Neuronal stem cell (in vitro differentiated cells): ENCODE data around the gene KLHDC4.

Experiments used
- DNase-seq: peaks from one replicate; pipeline ENCODE4 v3.0.0-alpha.2; 2013; ENCODE audit warnings: low spot score
- H2AFZ ChIP-seq: one replicate; pipeline ENCODE4 v1.6.1; 2013; ENCODE audit warnings: mild to moderate bottlenecking, low read length, inconsistent platforms
- H2AK5ac ChIP-seq: 2 replicates; pipeline ENCODE4 v1.6.1; 2013; ENCODE audit warnings: low read depth, mild to moderate bottlenecking, inconsistent platforms, low read length, moderate library complexity, mixed read lengths
- H2BK120ac ChIP-seq: 2 replicates; pipeline ENCODE4 v1.6.1; 2013; ENCODE audit warnings: low read depth, mild to moderate bottlenecking, inconsistent platforms, low read length, moderate library complexity, mixed read lengths
- H2BK12ac ChIP-seq: one replicate; pipeline ENCODE4 v1.6.1; 2013; ENCODE audit warnings: low read length, inconsistent platforms
- H2BK15ac ChIP-seq: 2 replicates; pipeline ENCODE4 v1.6.1; 2013; ENCODE audit warnings: mild to moderate bottlenecking, low read length, inconsistent platforms, mixed read lengths
- H2BK5ac ChIP-seq: one replicate; pipeline ENCODE4 v1.6.1; 2013; ENCODE audit warnings: inconsistent platforms, mild to moderate bottlenecking, low read length, moderate library complexity
- H3K14ac ChIP-seq: one replicate; pipeline ENCODE4 v1.6.1; 2013; ENCODE audit warnings: low read length, inconsistent platforms
- H3K18ac ChIP-seq: 2 replicates; pipeline ENCODE4 v1.6.1; 2013; ENCODE audit warnings: low read length, inconsistent platforms
- H3K23ac ChIP-seq: 2 replicates; pipeline ENCODE4 v1.6.1; 2013; ENCODE audit warnings: low read depth, mild to moderate bottlenecking, mixed read lengths, low read length, inconsistent platforms; ENCODE audit not compliant: poor library complexity
- H3K27ac ChIP-seq: replicated peaks from 3 replicates; pipeline ENCODE4 v1.5.1; 2013; ENCODE audit warnings: low read length, inconsistent platforms
- H3K27me3 ChIP-seq, 3 experiments: 2 replicates each; pipeline ENCODE4 v1.6.1; 2013; ENCODE audit warnings: low read length in 3 of 3, mild to moderate bottlenecking in 2 of 3, inconsistent platforms in 1 of 3, low read depth in 1 of 3, mixed read lengths in 1 of 3, moderate library complexity in 1 of 3; ENCODE audit not compliant: control insufficient read depth in 3 of 3, insufficient read depth in 3 of 3
- H3K36me3 ChIP-seq, 2 donors: replicated peaks in 1 of 2; 2 replicates each; pipeline ENCODE4 v1.6.1; 2013; ENCODE audit warnings: low read length in 2 of 2; ENCODE audit not compliant: control insufficient read depth in 2 of 2, insufficient read depth in 2 of 2
- H3K4ac ChIP-seq: 2 replicates; pipeline ENCODE4 v1.6.1; 2013; ENCODE audit warnings: inconsistent platforms, mild to moderate bottlenecking, low read length, moderate library complexity
- H3K4me1 ChIP-seq, 2 donors: 1 replicate in 1 of 2; 2 replicates in 1 of 2; pipeline ENCODE4 v1.6.1; 2013; ENCODE audit warnings: low read length in 2 of 2, low read depth in 1 of 2; ENCODE audit not compliant: control insufficient read depth in 2 of 2, insufficient read depth in 1 of 2
- H3K4me2 ChIP-seq: one replicate; pipeline ENCODE4 v1.6.1; 2013; ENCODE audit warnings: mild to moderate bottlenecking, low read length, inconsistent platforms; ENCODE audit not compliant: insufficient read depth, poor library complexity, severe bottlenecking
- H3K4me3 ChIP-seq, 2 donors: 2 replicates each; pipeline ENCODE4 v1.5.1; 2013; ENCODE audit warnings: low read length in 2 of 2, mild to moderate bottlenecking in 2 of 2, inconsistent platforms in 1 of 2, moderate library complexity in 1 of 2
- H3K79me1 ChIP-seq: one replicate; pipeline ENCODE4 v1.6.1; 2013; ENCODE audit warnings: low read depth, mild to moderate bottlenecking, inconsistent platforms, low read length, moderate library complexity
- H3K9ac ChIP-seq: one replicate; pipeline ENCODE4 v1.6.1; 2013; ENCODE audit warnings: mild to moderate bottlenecking, low read depth, low read length, inconsistent platforms; ENCODE audit not compliant: poor library complexity
- H3K9me3 ChIP-seq, 2 donors: replicated peaks in 1 of 2; 2 replicates each; pipeline versions ENCODE3 to v1.6.1; 2013; ENCODE audit warnings: low read length in 2 of 2, mild to moderate bottlenecking in 2 of 2, inconsistent platforms in 1 of 2, low read depth in 1 of 2, mixed read lengths in 1 of 2, moderate library complexity in 1 of 2; ENCODE audit not compliant: control insufficient read depth in 2 of 2, insufficient read depth in 1 of 2
- H4K8ac ChIP-seq: one replicate; pipeline ENCODE4 v1.6.1; 2013; ENCODE audit warnings: low read depth, mild to moderate bottlenecking, inconsistent platforms, low read length, moderate library complexity
- H4K91ac ChIP-seq: one replicate; pipeline ENCODE4 v1.6.1; 2013; ENCODE audit warnings: low read length, low read depth, mild to moderate bottlenecking, inconsistent platforms; ENCODE audit not compliant: poor library complexity
- WGBS, 2 donors: extraction: QIAGEN DNeasy Blood & Tissue Kit; methylation state at CpG; one replicate each; pipeline ENCODE4 v1.1.7; 2013; ENCODE audit warnings: missing lambda C conversion rate in 2 of 2, mixed read lengths in 1 of 2; ENCODE audit not compliant: insufficient read length in 2 of 2, insufficient replicate concordance in 1 of 2; ENCODE audit errors: extremely low coverage in 2 of 2; 5-methylcytosine and 5-hydroxymethylcytosine counted together

KLHDC4 gene

DNA sequence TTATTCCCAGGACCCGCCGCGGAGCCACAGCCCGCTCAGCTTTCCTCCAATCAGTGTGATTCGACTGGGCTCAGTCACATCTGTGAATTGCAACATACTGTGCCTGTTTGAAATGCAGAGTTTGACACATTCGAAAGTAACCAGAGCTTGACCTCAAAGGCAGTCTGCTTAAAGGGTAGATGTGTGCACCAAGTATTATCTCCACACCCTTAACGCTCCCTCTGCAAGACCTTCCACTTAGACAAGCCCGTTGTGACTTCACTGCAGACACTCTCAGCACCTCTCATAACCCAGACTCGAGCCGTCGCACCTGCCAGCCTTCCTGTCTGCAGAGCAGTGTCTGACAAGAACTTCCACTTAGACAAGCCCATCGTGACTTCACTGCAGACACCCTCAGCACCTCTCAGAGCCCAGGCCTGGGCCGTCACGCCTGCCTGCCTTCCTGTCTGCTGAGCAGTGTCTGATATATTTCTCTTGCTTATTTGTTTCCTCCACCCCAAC is 3.7 kb downstream of the KLHDC4 start:
- no peak overlapping the region for H2AFZ ChIP-seq
- H2BK15ac ChIP-seq: no peak overlapping the region
- H3K27ac ChIP-seq: no peak overlapping the region
- DNase-seq: no peak
- no CpG with 5 or more reads among the region's 14 CpGs for WGBS, 2 donors
- no peak overlapping the region for H2BK120ac ChIP-seq
- H3K18ac ChIP-seq: no peak overlapping the region
- H3K4me1 ChIP-seq: peaks cover 5 to 8% of the 10 kb centered on the region in 2 donors
- H2AK5ac ChIP-seq: no peak overlapping the region
- H2BK12ac ChIP-seq: no peak overlapping the region
- no peak overlapping the region for H3K14ac ChIP-seq
- no peak overlapping the region for H3K4ac ChIP-seq
- peaks cover 23 to 59% of the 10 kb centered on the region in 2 donors for H3K36me3 ChIP-seq
- H2BK5ac ChIP-seq: no peak overlapping the region
- H3K79me1 ChIP-seq: peaks cover 12% of the 10 kb centered on the region
- H3K23ac ChIP-seq: no peak overlapping the region
- H3K4me3 ChIP-seq: no peak overlapping the region
- no peak overlapping the region for H3K4me2 ChIP-seq
- no peak overlapping the region for H4K91ac ChIP-seq
- H3K27me3 ChIP-seq: no peaks in the 10 kb centered on the region
- no peak overlapping the region for H4K8ac ChIP-seq
- no peak overlapping the region for H3K9ac ChIP-seq
- H3K9me3 ChIP-seq: no peaks in the 10 kb centered on the region

DNA sequence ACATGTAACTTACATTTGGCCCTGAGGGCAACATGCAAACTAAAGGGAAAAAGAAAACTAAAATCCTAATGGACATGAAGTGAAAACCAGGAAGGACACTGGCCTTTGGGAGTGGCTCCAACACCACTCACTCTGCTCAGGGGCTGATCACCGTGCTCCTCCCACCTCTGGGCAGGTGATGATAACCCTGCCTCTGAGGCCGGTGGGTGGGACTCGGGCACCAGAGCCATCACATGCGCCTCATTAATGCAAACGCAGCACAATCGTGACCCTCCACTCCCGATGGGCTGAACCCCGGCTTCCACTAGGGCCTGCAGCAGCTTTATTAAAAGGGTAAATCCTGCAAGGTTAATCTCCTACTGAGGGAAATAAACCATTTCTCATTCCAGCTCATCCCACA is 4.7 kb downstream of the KLHDC4 start:
- Histone ChIP-seq H3K9ac (no peak overlapping the region), H3K4ac (no peak overlapping the region), H3K4me1 (peaks cover 5 to 8% of the 10 kb centered on the region in 2 donors), H3K79me1 (peaks cover 12% of the 10 kb centered on the region), H3K14ac (no peak overlapping the region), H3K4me3 (no peak overlapping the region), H3K4me2 (no peak overlapping the region), H2BK15ac (no peak overlapping the region), H3K23ac (no peak overlapping the region), H2BK5ac (no peak overlapping the region), H3K9me3 (no peaks in the 10 kb centered on the region), H3K18ac (no peak overlapping the region), H2BK12ac (no peak overlapping the region), H3K27me3 (no peaks in the 10 kb centered on the region), H4K91ac (no peak overlapping the region), H2AFZ (no peak overlapping the region), H3K36me3 (peaks cover 24 to 69% of the 10 kb centered on the region in 2 donors), H2AK5ac (no peak overlapping the region), H4K8ac (no peak overlapping the region), H3K27ac (no peak overlapping the region), H2BK120ac (no peak overlapping the region)
- WGBS, 2 donors: no CpG with 5 or more reads among the region's 8 CpGs
- DNase-seq: no peak

DNA sequence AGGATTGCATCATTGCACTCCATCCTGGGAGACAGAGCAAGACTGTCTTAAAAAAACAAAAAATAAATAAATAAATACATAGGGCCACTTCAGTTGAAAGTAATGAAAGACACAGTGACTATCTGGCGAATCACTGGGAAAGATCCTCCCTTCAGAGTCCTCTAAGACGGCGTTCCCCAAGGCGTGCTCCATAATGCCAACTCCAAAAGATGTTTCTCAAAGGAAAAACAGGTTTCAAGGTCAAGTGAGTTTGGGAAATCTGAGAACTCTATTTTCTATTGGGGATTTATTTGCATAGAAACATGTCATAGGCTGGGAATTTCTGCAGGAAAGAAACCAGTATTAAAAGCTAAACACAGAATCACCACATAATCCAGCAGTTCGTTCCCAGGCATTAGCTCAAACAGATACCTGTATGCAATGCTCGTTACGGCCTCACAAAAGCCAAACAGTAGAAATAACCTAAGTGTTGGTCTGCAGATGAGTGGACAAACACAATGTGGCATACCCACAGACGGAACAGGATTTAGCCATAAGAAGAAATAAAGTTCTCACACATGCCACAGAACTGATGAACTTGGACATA is 7.9 kb downstream of the KLHDC4 start:
- Histone ChIP-seq H3K9me3 (no peaks in the 10 kb centered on the region), H3K4ac (no peak overlapping the region), H3K4me2 (no peak overlapping the region), H2BK120ac (no peak overlapping the region), H3K18ac (no peak overlapping the region), H2AFZ (no peak overlapping the region), H3K27me3 (no peaks in the 10 kb centered on the region), H2BK5ac (no peak overlapping the region), H3K27ac (no peak overlapping the region), H3K4me1 (no peaks in the 10 kb centered on the region), H4K91ac (no peak overlapping the region), H3K14ac (no peak overlapping the region), H3K4me3 (no peak overlapping the region), H3K36me3 (peaks cover 39 to 82% of the 10 kb centered on the region in 2 donors), H3K9ac (no peak overlapping the region), H2BK12ac (no peak overlapping the region), H4K8ac (no peak overlapping the region), H2AK5ac (no peak overlapping the region), H3K79me1 (peaks cover 7% of the 10 kb centered on the region), H2BK15ac (no peak overlapping the region), H3K23ac (no peak overlapping the region)
- WGBS, 2 donors: no CpG with 5 or more reads among the region's 8 CpGs
- no peak for DNase-seq

DNA sequence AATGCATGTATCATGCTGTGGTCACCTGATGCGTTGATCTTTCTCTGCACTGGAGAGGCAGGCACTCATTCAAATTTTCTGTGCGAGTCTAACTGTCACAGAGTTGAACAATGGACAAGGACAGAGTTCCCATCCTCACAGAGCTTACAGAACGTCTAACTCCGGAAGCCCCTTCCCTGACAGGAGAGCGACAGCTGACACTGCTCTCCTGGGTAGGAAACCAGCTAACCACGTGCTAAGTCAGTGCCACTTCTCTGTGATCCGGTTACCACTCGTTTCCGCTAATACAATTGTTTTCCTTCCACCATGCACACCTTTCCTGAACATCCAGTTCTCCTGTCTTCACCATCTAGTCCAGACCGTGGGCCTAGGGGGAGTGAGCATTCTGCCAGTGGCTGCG is 11.3 kb downstream of the KLHDC4 start:
- H2BK120ac ChIP-seq: no peak overlapping the region
- no peak overlapping the region for H3K23ac ChIP-seq
- H3K14ac ChIP-seq: no peak overlapping the region
- no peak overlapping the region for H3K4me3 ChIP-seq
- H2BK12ac ChIP-seq: no peak overlapping the region
- H3K79me1 ChIP-seq: peaks cover 1% of the 10 kb centered on the region
- no peaks in the 10 kb centered on the region for H3K27me3 ChIP-seq
- no peak overlapping the region for H3K27ac ChIP-seq
- no peak overlapping the region for H3K9ac ChIP-seq
- H3K36me3 ChIP-seq: peaks cover 37 to 79% of the 10 kb centered on the region in 2 donors
- no peak overlapping the region for H2AFZ ChIP-seq
- H3K9me3 ChIP-seq: peaks cover 0 to 2% of the 10 kb centered on the region in 2 donors
- no peak overlapping the region for H4K91ac ChIP-seq
- H2AK5ac ChIP-seq: no peak overlapping the region
- H3K18ac ChIP-seq: no peak overlapping the region
- H3K4me1 ChIP-seq: no peaks in the 10 kb centered on the region
- H4K8ac ChIP-seq: no peak overlapping the region
- no peak overlapping the region for H3K4me2 ChIP-seq
- no CpG with 5 or more reads among the region's 11 CpGs for WGBS, 2 donors
- no peak overlapping the region for H2BK5ac ChIP-seq
- no peak overlapping the region for H3K4ac ChIP-seq
- DNase-seq: no peak
- no peak overlapping the region for H2BK15ac ChIP-seq
